H1 (cell line): ENCODE data around the gene OTOF. TPM values are rescaled to one million over a fixed set of nuclear protein-coding genes. Genes with fewer than 3 reads are reported as not detected.

Experiments used
- CTCF ChIA-PET: fragments of 300-600 bp; sonication (Branson Sonifier 250); formaldehyde crosslinking; loops from one replicate; lab custom pipeline; 2021; ENCODE audit not compliant: partially characterized antibody; lab: Charles Lee
- POLR2A ChIA-PET: fragments of 300-600 bp; sonication (Branson Sonifier 250); formaldehyde crosslinking; loops from one replicate; lab custom pipeline; 2021; ENCODE audit warnings: inconsistent platforms; ENCODE audit not compliant: partially characterized antibody; lab: Charles Lee
- DNase-seq, 2 experiments: peaks; one replicate each; pipeline versions ENCODE4 v3.0.0 to v3.0.0-alpha.2; 2010 to 2022; ENCODE audit warnings: low spot score in 2 of 2, low read depth in 1 of 2, mixed read lengths in 1 of 2
- FAIRE-seq: peaks from 2 replicates; lab custom pipeline; 2011; peaks lifted over from hg19 to GRCh38; lab: Jason Lieb, UNC
- H2AFZ ChIP-seq: 2 replicates; pipeline ENCODE4 v1.8.1; 2012; ENCODE audit warnings: low read length, inconsistent platforms
- H2AK5ac ChIP-seq: 2 replicates; pipeline ENCODE4 v1.6.1; 2013; ENCODE audit warnings: low read depth, low read length
- H2BK120ac ChIP-seq: replicated peaks from 2 replicates; pipeline ENCODE3; 2013; ENCODE audit warnings: low read depth, low read length, inconsistent platforms
- H2BK12ac ChIP-seq: 2 replicates; pipeline ENCODE4 v1.6.1; 2013; ENCODE audit warnings: low read depth, low read length
- H2BK15ac ChIP-seq: 2 replicates; pipeline ENCODE4 v1.6.1; 2013; ENCODE audit warnings: low read length
- H2BK20ac ChIP-seq: 2 replicates; pipeline ENCODE4 v1.6.1; 2013; ENCODE audit warnings: low read length
- H2BK5ac ChIP-seq: 2 replicates; pipeline ENCODE4 v1.6.1; 2013; ENCODE audit warnings: low read depth, low read length
- H3K14ac ChIP-seq: 2 replicates; pipeline ENCODE4 v1.6.1; 2013; ENCODE audit warnings: inconsistent platforms; ENCODE audit not compliant: insufficient read length
- H3K18ac ChIP-seq: 2 replicates; pipeline ENCODE4 v1.6.1; 2013; ENCODE audit warnings: low read length; ENCODE audit errors: extremely low read depth
- H3K23ac ChIP-seq: 2 replicates; pipeline ENCODE4 v1.6.1; 2013; ENCODE audit warnings: inconsistent platforms; ENCODE audit not compliant: insufficient read length
- H3K23me2 ChIP-seq: 2 replicates; pipeline ENCODE4 v1.6.1; 2013; ENCODE audit warnings: low read depth, low read length
- H3K27ac ChIP-seq: 2 replicates; pipeline ENCODE4 v1.6.1; 2011; ENCODE audit warnings: low read depth, low read length, inconsistent platforms
- H3K27me3 ChIP-seq, 4 experiments: replicated peaks in 1 of 4; 1 replicate in 1 of 4; 2 replicates in 3 of 4; pipeline versions ENCODE4 v1.6.1 to v1.8.1; 2011 to 2013; ENCODE audit warnings: low read length in 3 of 4, mild to moderate bottlenecking in 3 of 4, inconsistent platforms in 2 of 4, mixed read lengths in 2 of 4, moderate library complexity in 1 of 4; ENCODE audit not compliant: control insufficient read depth in 3 of 4, insufficient read depth in 3 of 4; ENCODE audit errors: extremely low read depth in 1 of 4
- H3K36me3 ChIP-seq, 4 experiments: 2 replicates each; pipeline versions ENCODE4 v1.6.1 to v1.8.1; 2011 to 2013; ENCODE audit warnings: mild to moderate bottlenecking in 4 of 4, low read length in 3 of 4, moderate library complexity in 2 of 4, control low read depth in 1 of 4, inconsistent platforms in 1 of 4; ENCODE audit not compliant: insufficient read depth in 4 of 4, control insufficient read depth in 2 of 4
- H3K4ac ChIP-seq: replicated peaks from 2 replicates; pipeline ENCODE3; 2013; ENCODE audit warnings: low read length, low read depth, mixed read lengths, inconsistent platforms; ENCODE audit not compliant: insufficient read length
- H3K4me1 ChIP-seq, 4 experiments: replicated peaks in 1 of 4; 1 replicate in 1 of 4; 2 replicates in 3 of 4; pipeline versions ENCODE4 v1.6.1 to v1.8.1; 2011 to 2013; ENCODE audit warnings: low read length in 3 of 4, inconsistent platforms in 2 of 4, mixed read lengths in 1 of 4; ENCODE audit not compliant: insufficient read depth in 4 of 4, control insufficient read depth in 3 of 4
- H3K4me2 ChIP-seq, 2 experiments: 2 replicates each; pipeline versions ENCODE4 v1.6.1 to v1.8.1; 2011 to 2013; ENCODE audit warnings: low read depth in 2 of 2, low read length in 2 of 2, control low read depth in 1 of 2, inconsistent platforms in 1 of 2, mild to moderate bottlenecking in 1 of 2; ENCODE audit not compliant: insufficient read depth in 1 of 2
- H3K4me3 ChIP-seq, 4 experiments: fragments of 200-600, 300-600 bp in 1 of 4; sonication (generic), shearing (Covaris generic), sonication (Bioruptor Twin) in 1 of 4; 2 replicates each; pipeline versions ENCODE4 v1.5.1 to v1.8.1; 2011 to 2016; ENCODE audit warnings: low read length in 4 of 4, low read depth in 3 of 4, control low read depth in 2 of 4, inconsistent platforms in 2 of 4, mild to moderate bottlenecking in 2 of 4, mixed read lengths in 1 of 4, moderate library complexity in 1 of 4; ENCODE audit not compliant: insufficient read depth in 2 of 4; ENCODE audit errors: extremely low read depth in 1 of 4
- H3K56ac ChIP-seq: replicated peaks from 2 replicates; pipeline ENCODE3; 2013; ENCODE audit warnings: low read depth, mild to moderate bottlenecking, mixed read lengths, low read length, inconsistent platforms; ENCODE audit not compliant: insufficient read length
- H3K79me1 ChIP-seq: 2 replicates; pipeline ENCODE4 v1.6.1; 2013; ENCODE audit warnings: low read depth, low read length, control low read depth
- H3K79me2 ChIP-seq, 2 experiments: 2 replicates each; pipeline versions ENCODE4 v1.6.1 to v1.8.1; 2012 to 2013; ENCODE audit warnings: low read length in 2 of 2, mild to moderate bottlenecking in 2 of 2, inconsistent platforms in 1 of 2; ENCODE audit not compliant: insufficient read depth in 2 of 2, control insufficient read depth in 1 of 2
- H3K9ac ChIP-seq, 4 experiments: replicated peaks in 1 of 4; 1 replicate in 1 of 4; 2 replicates in 3 of 4; pipeline versions ENCODE4 v1.6.1 to v1.8.1; 2011 to 2013; ENCODE audit warnings: low read depth in 3 of 4, low read length in 3 of 4, control low read depth in 2 of 4, mild to moderate bottlenecking in 2 of 4, moderate library complexity in 2 of 4, inconsistent platforms in 1 of 4; ENCODE audit errors: extremely low read depth in 1 of 4
- H3K9me3 ChIP-seq, 2 experiments: 2 replicates each; pipeline versions ENCODE4 v1.6.1 to v1.8.1; 2012 to 2013; ENCODE audit warnings: mild to moderate bottlenecking in 2 of 2, moderate library complexity in 2 of 2, control low read depth in 1 of 2, inconsistent platforms in 1 of 2, low read depth in 1 of 2, low read length in 1 of 2, mixed read lengths in 1 of 2; ENCODE audit not compliant: insufficient read depth in 2 of 2
- H4K20me1 ChIP-seq, 2 experiments: replicated peaks in 1 of 2; 2 replicates each; pipeline versions ENCODE3 to v1.8.1; 2011 to 2013; ENCODE audit warnings: inconsistent platforms in 2 of 2, low read length in 2 of 2, mild to moderate bottlenecking in 1 of 2; ENCODE audit not compliant: insufficient read depth in 2 of 2, control insufficient read depth in 1 of 2
- H4K5ac ChIP-seq: 2 replicates; pipeline ENCODE4 v1.6.1; 2013; ENCODE audit warnings: low read length, low read depth, mixed read lengths, inconsistent platforms; ENCODE audit not compliant: insufficient read length
- H4K8ac ChIP-seq: 2 replicates; pipeline ENCODE4 v1.8.0; 2013; ENCODE audit warnings: mild to moderate bottlenecking, moderate library complexity, low read length, inconsistent platforms; ENCODE audit not compliant: insufficient read depth; ENCODE audit errors: extremely low read depth
- H4K91ac ChIP-seq: replicated peaks from 2 replicates; pipeline ENCODE3; 2013; ENCODE audit warnings: low read length, mixed read lengths, inconsistent platforms; ENCODE audit not compliant: insufficient read length
- SIX5 ChIP-seq: IDR thresholded peaks from 2 replicates; pipeline ENCODE4 v1.6.1; 2011; ENCODE audit warnings: mild to moderate bottlenecking, low read depth, low read length
- SUZ12 ChIP-seq: fragments of 200-600 bp; sonication (generic); IDR thresholded peaks from 2 replicates; pipeline ENCODE4 v1.6.1; 2012; ENCODE audit warnings: mild to moderate bottlenecking, inconsistent platforms, low read length, moderate library complexity, mixed read lengths
- WGBS, 2 experiments: shearing (Covaris generic) in 1 of 2; methylation state at CpG; one replicate each; pipeline versions ENCODE4 v1.1.6 to v1.1.7; 2013 to 2015; ENCODE audit warnings: low lambda C conversion rate in 2 of 2, mixed read lengths in 2 of 2, inconsistent platforms in 1 of 2, low coverage in 1 of 2, missing lambda C conversion rate in 1 of 2; ENCODE audit not compliant: insufficient replicate concordance in 2 of 2, insufficient coverage in 1 of 2, insufficient read length in 1 of 2; ENCODE audit errors: extremely low coverage in 1 of 2, missing lambda C conversion rate in 1 of 2; 5-methylcytosine and 5-hydroxymethylcytosine counted together
- polyA plus RNA-seq, 7 experiments: library from polyadenylated mRNA; depleted of rRNA in 3 of 7; stranded (reverse) in 5 of 7; unstranded in 2 of 7; fragments of >200 nt in 5 of 7; fragments of 200-250 nt in 2 of 7; gene quantifications; 1 replicate in 5 of 7; 2 replicates in 1 of 7; 4 replicates in 1 of 7; pipeline versions ENCODE4 v1.2.1 to v1.2.3, GENCODE V29; 2011 to 2013; ENCODE audit warnings: missing spikeins in 2 of 7, mixed read lengths in 2 of 7
- total RNA-seq: library from RNA; stranded (reverse); fragmentation: NEBNext Ultra II Directional; extraction: Animal tissue kit (Norgen Biotek cat#: 25700); gene quantifications from 2 replicates; pipeline ENCODE4 v1.2.1, GENCODE V29; 2021

The OTOF gene
- total and polyA plus RNA-seq, 2 of the 8 experiments (the other 6 are each of a cell fraction or from before 2014, with no cell fraction given): 0.06 TPM; not detected in 1

GRCh38 chr2:26428846-26429245, 49.1 kb downstream of the OTOF start:
- Histone ChIP-seq H2BK20ac (no peak overlapping the region), H3K79me2 (no peaks in the 10 kb centered on the region), H3K27me3 (no peaks in the 10 kb centered on the region; a peak in 1 of 7 replicates), H2BK15ac (no peak overlapping the region), H4K20me1 (no peaks in the 10 kb centered on the region), H2BK5ac (no peak overlapping the region), H2AK5ac (no peak overlapping the region), H3K18ac (no peak overlapping the region), H3K9me3 (no peaks in the 10 kb centered on the region), H3K23me2 (no peaks in the 10 kb centered on the region), H3K14ac (no peak overlapping the region), H2BK120ac (no peak overlapping the region), H3K79me1 (no peaks in the 10 kb centered on the region), H3K56ac (no peak overlapping the region), H3K23ac (no peak overlapping the region), H3K4me1 (0 out of 7 replicates have a peak, but pooled peaks cover 0 to under 1% (median 0%) of the 10 kb centered on the region in 4 experiments), H3K36me3 (no peaks in the 10 kb centered on the region), H2AFZ (no peak overlapping the region), H3K4me2 (no peak overlapping the region), H2BK12ac (no peak overlapping the region), H4K5ac (no peak overlapping the region), H3K4ac (no peak overlapping the region), H3K4me3 (no peak overlapping the region), H4K91ac (no peak overlapping the region), H3K9ac (no peak overlapping the region), H4K8ac (no peak overlapping the region), H3K27ac (no peak overlapping the region)
- FAIRE-seq: no peak
- 90% methylated on average over 2 of the region's 2 CpGs; no CpG with 5 or more reads in 1 of the 2 experiments for WGBS, 2 experiments
- CTCF ChIA-PET: interaction anchor here (0.7 to 1.0 kb wide), 3 partner anchors 26 to 82 kb away, joined by 3 to 4 read pairs (median 4); no protein-coding TSS in a partner anchor
- no peak for DNase-seq
- POLR2A ChIA-PET: no interaction called here
- no peak for TF ChIP-seq SIX5
- no peak for TF ChIP-seq SUZ12
